HepG2 (cell line): ENCODE data around the gene CCDC144A. TPM values are rescaled to one million over a fixed set of nuclear protein-coding genes. Genes with fewer than 3 reads are reported as not detected.
"Not testable (repeated sequence)": the region's sequence is repeated elsewhere in the genome, so short reads cannot be mapped to it uniquely, and the experiment has no call there.

Experiments used
- ETV5 ChIP-seq: IDR thresholded peaks from 2 replicates; pipeline ENCODE4 v1.6.1; 2018; ENCODE audit warnings: missing biosample characterization, missing genetic modification reagents, inconsistent platforms, borderline replicate concordance
- GATAD1 ChIP-seq: IDR thresholded peaks from 2 replicates; pipeline ENCODE4 v1.6.1; 2016; ENCODE audit warnings: missing genetic modification reagents, missing compliant biosample characterization
- HOXA3 ChIP-seq: sonication (generic); formaldehyde crosslinking; IDR thresholded peaks from 2 replicates; pipeline ENCODE4 v1.5.0; 2020; ENCODE audit warnings: missing genetic modification reagents
- MEF2D ChIP-seq: sonication (generic); formaldehyde crosslinking; IDR thresholded peaks from 2 replicates; pipeline ENCODE4 v1.5.1; 2020; ENCODE audit warnings: mild to moderate bottlenecking, missing genetic modification reagents
- NCOA2 ChIP-seq: sonication (generic); formaldehyde crosslinking; IDR thresholded peaks from 2 replicates; pipeline ENCODE4 v1.8.0; 2022; ENCODE audit warnings: inconsistent platforms
- NR2F6 ChIP-seq, 2 experiments: IDR thresholded peaks; 2 replicates each; pipeline ENCODE4 v1.6.1; 2016; ENCODE audit warnings: antibody characterized with exemption in 1 of 2, mild to moderate bottlenecking in 1 of 2
- SETDB1 ChIP-seq: sonication (generic); formaldehyde crosslinking; IDR thresholded peaks from 2 replicates; pipeline ENCODE4 v1.5.1; 2020; ENCODE audit warnings: missing genetic modification reagents, mild to moderate bottlenecking, borderline replicate concordance
- SOX13 ChIP-seq, 3 experiments: fragments of 450-650 bp in 1 of 3; sonication (generic) in 1 of 3; formaldehyde crosslinking in 1 of 3; IDR thresholded peaks in 2 of 3; conservative IDR thresholded peaks in 1 of 3; 2 replicates each; pipeline versions ENCODE4 v1.5.0 to v1.6.1; 2016 to 2020; ENCODE audit warnings: antibody characterized with exemption in 1 of 3, mild to moderate bottlenecking in 1 of 3, missing compliant biosample characterization in 1 of 3, missing genetic modification reagents in 1 of 3, moderate library complexity in 1 of 3
- TCF7 ChIP-seq: sonication (generic); IDR thresholded peaks from 2 replicates; pipeline ENCODE4 v1.6.1; 2016; ENCODE audit warnings: antibody characterized with exemption, low read depth
- ZMYM4 ChIP-seq: sonication (generic); formaldehyde crosslinking; IDR thresholded peaks from 2 replicates; pipeline ENCODE4 v1.8.1; 2023; ENCODE audit warnings: mild to moderate bottlenecking, missing genetic modification reagents
- ZNF430 ChIP-seq: sonication (generic); formaldehyde crosslinking; IDR thresholded peaks from 2 replicates; pipeline ENCODE4 v1.9.0; 2021; ENCODE audit warnings: mild to moderate bottlenecking, missing genetic modification reagents
- polyA plus RNA-seq, 8 experiments: library from polyadenylated mRNA; depleted of rRNA in 3 of 8; stranded (reverse) in 7 of 8; unstranded in 1 of 8; fragments of >200 nt; fragmentation: Illumina TruSeq in 4 of 8; extraction: Trizol in 4 of 8; gene quantifications; 2 replicates each; pipeline versions ENCODE4 v1.2.1 to v1.2.3, GENCODE V29; 2011 to 2016; ENCODE audit warnings: low read depth in 4 of 8, missing spikeins in 1 of 8, mixed read lengths in 1 of 8; ENCODE audit not compliant: insufficient read depth in 1 of 8
- total RNA-seq, 5 experiments: library from RNA; depleted of rRNA; stranded (reverse); fragments of >200 nt; fragmentation: Illumina TruSeq; extraction: Trizol; gene quantifications; 2 replicates each; pipeline ENCODE4 v1.2.3, GENCODE V29; 2016; ENCODE audit warnings: low read depth in 1 of 5
- TF ChIP-seq, protein P1 (sequence below): IDR thresholded peaks from 2 replicates; pipeline ENCODE4 v1.6.1; 2016; ENCODE audit warnings: mild to moderate bottlenecking
- TF ChIP-seq, protein P2 (sequence below): IDR thresholded peaks from 2 replicates; pipeline ENCODE4 v1.6.1; 2016; ENCODE audit warnings: low read depth, missing genetic modification reagents, missing compliant biosample characterization
- TF ChIP-seq, protein P3 (sequence below): IDR thresholded peaks from 2 replicates; pipeline ENCODE4 v1.6.1; 2016
- TF ChIP-seq, protein P4 (sequence below): sonication (generic); formaldehyde crosslinking; IDR thresholded peaks from 2 replicates; pipeline ENCODE4 v1.5.1; 2020; ENCODE audit warnings: mild to moderate bottlenecking, moderate library complexity, missing genetic modification reagents

The CCDC144A gene
- total and polyA plus RNA-seq, 2 of the 13 experiments (the other 11 are each of a cell fraction or from before 2014, with no cell fraction given), result 0.09 TPM; not detected in 1

GRCh38 chr17:16683290-16684138 is 6.5 kb upstream of the CCDC144A start (continued):
- TF ChIP-seq SOX13, NR2F6 (IDR thresholded peaks at IDR 0.05): not testable (repeated sequence)
- TF ChIP-seq SOX13 (CRISPR knock-in tag; conservative IDR thresholded peaks at IDR 0.05 in 1 of 2, IDR thresholded peaks at IDR 0.05 in 1 of 2), result peak in 1 of 2 experiments; percentile 28; a peak in 1 of 4 replicates
- TF ChIP-seq TCF7, result 0 out of 2 replicates have a peak, but pooled peaks have one; percentile 9
- TF ChIP-seq, protein P1, sequence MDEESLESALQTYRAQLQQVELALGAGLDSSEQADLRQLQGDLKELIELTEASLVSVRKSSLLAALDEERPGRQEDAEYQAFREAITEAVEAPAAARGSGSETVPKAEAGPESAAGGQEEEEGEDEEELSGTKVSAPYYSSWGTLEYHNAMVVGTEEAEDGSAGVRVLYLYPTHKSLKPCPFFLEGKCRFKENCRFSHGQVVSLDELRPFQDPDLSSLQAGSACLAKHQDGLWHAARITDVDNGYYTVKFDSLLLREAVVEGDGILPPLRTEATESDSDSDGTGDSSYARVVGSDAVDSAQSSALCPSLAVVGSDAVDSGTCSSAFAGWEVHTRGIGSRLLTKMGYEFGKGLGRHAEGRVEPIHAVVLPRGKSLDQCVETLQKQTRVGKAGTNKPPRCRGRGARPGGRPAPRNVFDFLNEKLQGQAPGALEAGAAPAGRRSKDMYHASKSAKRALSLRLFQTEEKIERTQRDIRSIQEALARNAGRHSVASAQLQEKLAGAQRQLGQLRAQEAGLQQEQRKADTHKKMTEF (CRISPR knock-in tag), result 0 out of 2 replicates have a peak, but pooled peaks have one; percentile 45
- peak; percentile 58; the same call in 1 of the 2 replicates for TF ChIP-seq ZMYM4 (CRISPR knock-in tag)
- TF ChIP-seq, protein P2, sequence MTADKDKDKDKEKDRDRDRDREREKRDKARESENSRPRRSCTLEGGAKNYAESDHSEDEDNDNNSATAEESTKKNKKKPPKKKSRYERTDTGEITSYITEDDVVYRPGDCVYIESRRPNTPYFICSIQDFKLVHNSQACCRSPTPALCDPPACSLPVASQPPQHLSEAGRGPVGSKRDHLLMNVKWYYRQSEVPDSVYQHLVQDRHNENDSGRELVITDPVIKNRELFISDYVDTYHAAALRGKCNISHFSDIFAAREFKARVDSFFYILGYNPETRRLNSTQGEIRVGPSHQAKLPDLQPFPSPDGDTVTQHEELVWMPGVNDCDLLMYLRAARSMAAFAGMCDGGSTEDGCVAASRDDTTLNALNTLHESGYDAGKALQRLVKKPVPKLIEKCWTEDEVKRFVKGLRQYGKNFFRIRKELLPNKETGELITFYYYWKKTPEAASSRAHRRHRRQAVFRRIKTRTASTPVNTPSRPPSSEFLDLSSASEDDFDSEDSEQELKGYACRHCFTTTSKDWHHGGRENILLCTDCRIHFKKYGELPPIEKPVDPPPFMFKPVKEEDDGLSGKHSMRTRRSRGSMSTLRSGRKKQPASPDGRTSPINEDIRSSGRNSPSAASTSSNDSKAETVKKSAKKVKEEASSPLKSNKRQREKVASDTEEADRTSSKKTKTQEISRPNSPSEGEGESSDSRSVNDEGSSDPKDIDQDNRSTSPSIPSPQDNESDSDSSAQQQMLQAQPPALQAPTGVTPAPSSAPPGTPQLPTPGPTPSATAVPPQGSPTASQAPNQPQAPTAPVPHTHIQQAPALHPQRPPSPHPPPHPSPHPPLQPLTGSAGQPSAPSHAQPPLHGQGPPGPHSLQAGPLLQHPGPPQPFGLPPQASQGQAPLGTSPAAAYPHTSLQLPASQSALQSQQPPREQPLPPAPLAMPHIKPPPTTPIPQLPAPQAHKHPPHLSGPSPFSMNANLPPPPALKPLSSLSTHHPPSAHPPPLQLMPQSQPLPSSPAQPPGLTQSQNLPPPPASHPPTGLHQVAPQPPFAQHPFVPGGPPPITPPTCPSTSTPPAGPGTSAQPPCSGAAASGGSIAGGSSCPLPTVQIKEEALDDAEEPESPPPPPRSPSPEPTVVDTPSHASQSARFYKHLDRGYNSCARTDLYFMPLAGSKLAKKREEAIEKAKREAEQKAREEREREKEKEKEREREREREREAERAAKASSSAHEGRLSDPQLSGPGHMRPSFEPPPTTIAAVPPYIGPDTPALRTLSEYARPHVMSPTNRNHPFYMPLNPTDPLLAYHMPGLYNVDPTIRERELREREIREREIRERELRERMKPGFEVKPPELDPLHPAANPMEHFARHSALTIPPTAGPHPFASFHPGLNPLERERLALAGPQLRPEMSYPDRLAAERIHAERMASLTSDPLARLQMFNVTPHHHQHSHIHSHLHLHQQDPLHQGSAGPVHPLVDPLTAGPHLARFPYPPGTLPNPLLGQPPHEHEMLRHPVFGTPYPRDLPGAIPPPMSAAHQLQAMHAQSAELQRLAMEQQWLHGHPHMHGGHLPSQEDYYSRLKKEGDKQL, result 0 out of 2 replicates have a peak, but pooled peaks have one; percentile 25
- TF ChIP-seq NR2F6 (CRISPR knock-in tag; IDR thresholded peaks at IDR 0.05), result peak; percentile 16; the same call in 1 of the 2 replicates
- TF ChIP-seq NCOA2, result peak; percentile 69; the same call in 1 of the 2 replicates
- TF ChIP-seq, protein P3, sequence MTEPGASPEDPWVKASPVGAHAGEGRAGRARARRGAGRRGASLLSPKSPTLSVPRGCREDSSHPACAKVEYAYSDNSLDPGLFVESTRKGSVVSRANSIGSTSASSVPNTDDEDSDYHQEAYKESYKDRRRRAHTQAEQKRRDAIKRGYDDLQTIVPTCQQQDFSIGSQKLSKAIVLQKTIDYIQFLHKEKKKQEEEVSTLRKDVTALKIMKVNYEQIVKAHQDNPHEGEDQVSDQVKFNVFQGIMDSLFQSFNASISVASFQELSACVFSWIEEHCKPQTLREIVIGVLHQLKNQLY, result 0 out of 2 replicates have a peak, but pooled peaks have one; percentile 12
- TF ChIP-seq ETV5, result peak; percentile 59; the same call in 1 of the 2 replicates
- peak; percentile 40; the same call in 1 of the 2 replicates for TF ChIP-seq HOXA3 (CRISPR knock-in tag)
- TF ChIP-seq GATAD1 (CRISPR knock-in tag), result 0 out of 2 replicates have a peak, but pooled peaks have one; percentile 17
- TF ChIP-seq MEF2D, result 0 out of 2 replicates have a peak, but pooled peaks have one; percentile 49
- TF ChIP-seq, protein P4, sequence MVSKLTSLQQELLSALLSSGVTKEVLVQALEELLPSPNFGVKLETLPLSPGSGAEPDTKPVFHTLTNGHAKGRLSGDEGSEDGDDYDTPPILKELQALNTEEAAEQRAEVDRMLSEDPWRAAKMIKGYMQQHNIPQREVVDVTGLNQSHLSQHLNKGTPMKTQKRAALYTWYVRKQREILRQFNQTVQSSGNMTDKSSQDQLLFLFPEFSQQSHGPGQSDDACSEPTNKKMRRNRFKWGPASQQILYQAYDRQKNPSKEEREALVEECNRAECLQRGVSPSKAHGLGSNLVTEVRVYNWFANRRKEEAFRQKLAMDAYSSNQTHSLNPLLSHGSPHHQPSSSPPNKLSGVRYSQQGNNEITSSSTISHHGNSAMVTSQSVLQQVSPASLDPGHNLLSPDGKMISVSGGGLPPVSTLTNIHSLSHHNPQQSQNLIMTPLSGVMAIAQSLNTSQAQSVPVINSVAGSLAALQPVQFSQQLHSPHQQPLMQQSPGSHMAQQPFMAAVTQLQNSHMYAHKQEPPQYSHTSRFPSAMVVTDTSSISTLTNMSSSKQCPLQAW, result peak; percentile 38; the same call in 1 of the 2 replicates
- TF ChIP-seq SETDB1, result 0 out of 2 replicates have a peak, but pooled peaks have one; percentile 49
- peak; percentile 37; the same call in 1 of the 2 replicates for TF ChIP-seq ZNF430 (CRISPR knock-in tag)
